ENCODE measurements around the gene MTSS2.

The MTSS2 gene

DNA sequence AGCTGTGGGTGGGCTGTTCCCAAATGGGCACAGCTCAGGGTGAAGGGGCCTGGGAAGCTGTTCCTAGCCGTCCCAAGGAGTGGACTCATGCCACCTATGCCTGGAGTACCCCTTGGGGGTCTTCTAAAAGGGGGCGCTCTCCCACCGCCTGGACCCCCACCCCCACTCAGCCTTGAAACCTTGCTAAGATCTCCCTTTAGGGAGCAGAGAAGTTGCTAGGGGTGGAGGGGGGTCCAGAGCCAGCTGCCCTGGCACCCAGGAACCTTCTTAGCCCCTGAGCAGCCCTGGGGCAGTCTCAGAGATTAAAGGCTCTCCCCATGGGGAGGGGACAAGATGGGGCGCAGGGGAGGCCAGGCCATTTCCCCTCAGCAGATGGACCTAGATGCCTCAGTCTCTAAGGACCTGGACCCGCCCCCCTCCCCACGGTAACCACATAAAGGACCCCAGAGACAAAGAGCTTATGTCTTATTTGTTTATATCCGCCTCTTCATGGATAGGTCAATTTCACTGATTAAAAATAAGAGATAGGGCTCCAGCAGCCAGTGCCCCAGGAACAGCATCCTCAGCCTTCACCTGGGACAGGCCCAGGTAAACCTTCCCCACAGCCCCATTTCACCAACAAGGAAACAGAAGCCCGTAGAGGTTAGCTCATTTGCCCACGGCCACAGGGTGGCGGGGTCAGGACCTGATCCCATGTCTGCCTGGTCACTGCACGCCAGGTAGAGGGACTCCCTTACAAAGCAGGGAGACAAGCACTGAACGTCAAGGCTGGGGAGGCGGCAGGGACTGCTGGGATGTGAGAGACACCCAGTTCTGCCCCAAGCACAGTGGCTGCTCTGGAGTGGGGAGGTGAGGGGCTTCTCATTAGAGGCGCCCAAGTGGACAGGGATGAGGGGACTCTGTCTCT lies 3.4 kb downstream of the MTSS2 start:
- H3K4me3 ChIP-seq (replicated peaks; ENCODE audit: low read depth, low read length): peak overlapping the region; percentile 78

DNA sequence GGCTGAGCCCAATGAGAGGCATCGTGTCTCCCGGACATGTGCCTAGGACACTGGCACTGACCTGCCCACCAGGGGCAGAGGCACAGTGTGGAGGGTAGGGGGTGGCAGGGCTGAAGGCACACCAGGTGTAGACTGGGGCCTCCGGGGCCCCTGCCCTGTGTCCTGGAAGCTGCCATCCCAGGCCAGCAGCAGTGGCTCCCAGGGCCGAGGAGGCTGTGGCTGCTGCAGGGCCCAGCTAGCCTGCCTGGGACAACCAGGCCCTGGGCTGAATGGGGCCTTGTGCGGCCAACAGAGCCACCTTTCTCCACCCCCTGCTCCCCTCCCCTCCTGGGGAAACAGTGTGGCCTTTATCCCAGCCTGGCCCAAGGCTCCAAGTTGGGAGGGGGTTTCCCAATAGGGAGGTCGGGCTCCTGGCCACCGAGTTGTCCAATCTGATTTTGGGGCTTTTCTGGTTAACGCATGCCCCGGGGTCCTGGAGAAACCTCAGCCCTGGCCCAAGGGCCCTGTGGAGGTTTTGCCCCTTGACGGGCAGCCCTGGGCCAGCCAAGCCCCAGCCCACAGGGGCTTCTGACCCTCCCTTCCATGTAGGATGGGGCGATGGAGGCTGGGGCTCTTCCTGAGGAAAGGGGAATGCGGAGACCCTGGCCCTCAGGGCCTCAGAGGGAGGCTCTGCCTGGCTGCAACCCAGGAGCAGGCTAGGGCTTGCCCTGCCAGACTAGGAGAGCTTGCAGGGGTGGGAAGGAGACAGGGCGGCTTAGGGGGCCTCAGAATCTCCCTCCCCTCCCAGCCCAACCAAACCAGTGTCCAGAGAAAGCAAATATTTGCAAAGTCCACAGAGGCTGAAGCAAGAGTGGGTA lies 4.2 kb downstream of the MTSS2 start:
- no peak overlapping the region for H3K4me3 ChIP-seq (replicated peaks; ENCODE audit: low read depth, low read length)
- TF ChIP-seq, protein P1, sequence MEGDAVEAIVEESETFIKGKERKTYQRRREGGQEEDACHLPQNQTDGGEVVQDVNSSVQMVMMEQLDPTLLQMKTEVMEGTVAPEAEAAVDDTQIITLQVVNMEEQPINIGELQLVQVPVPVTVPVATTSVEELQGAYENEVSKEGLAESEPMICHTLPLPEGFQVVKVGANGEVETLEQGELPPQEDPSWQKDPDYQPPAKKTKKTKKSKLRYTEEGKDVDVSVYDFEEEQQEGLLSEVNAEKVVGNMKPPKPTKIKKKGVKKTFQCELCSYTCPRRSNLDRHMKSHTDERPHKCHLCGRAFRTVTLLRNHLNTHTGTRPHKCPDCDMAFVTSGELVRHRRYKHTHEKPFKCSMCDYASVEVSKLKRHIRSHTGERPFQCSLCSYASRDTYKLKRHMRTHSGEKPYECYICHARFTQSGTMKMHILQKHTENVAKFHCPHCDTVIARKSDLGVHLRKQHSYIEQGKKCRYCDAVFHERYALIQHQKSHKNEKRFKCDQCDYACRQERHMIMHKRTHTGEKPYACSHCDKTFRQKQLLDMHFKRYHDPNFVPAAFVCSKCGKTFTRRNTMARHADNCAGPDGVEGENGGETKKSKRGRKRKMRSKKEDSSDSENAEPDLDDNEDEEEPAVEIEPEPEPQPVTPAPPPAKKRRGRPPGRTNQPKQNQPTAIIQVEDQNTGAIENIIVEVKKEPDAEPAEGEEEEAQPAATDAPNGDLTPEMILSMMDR (IDR thresholded peaks at IDR 0.05; ENCODE audit: low read depth, low read length, missing control alignments): no peak
- no peak for DNase-seq (ENCODE audit: extremely low read depth, low read depth)

More for the DNA sequence above, 3.4 kb downstream of the MTSS2 start:
- TF ChIP-seq, protein P1 (IDR thresholded peaks at IDR 0.05; ENCODE audit: low read depth, low read length, missing control alignments): no peak
- no peak for DNase-seq (ENCODE audit: extremely low read depth, low read depth)

DNA sequence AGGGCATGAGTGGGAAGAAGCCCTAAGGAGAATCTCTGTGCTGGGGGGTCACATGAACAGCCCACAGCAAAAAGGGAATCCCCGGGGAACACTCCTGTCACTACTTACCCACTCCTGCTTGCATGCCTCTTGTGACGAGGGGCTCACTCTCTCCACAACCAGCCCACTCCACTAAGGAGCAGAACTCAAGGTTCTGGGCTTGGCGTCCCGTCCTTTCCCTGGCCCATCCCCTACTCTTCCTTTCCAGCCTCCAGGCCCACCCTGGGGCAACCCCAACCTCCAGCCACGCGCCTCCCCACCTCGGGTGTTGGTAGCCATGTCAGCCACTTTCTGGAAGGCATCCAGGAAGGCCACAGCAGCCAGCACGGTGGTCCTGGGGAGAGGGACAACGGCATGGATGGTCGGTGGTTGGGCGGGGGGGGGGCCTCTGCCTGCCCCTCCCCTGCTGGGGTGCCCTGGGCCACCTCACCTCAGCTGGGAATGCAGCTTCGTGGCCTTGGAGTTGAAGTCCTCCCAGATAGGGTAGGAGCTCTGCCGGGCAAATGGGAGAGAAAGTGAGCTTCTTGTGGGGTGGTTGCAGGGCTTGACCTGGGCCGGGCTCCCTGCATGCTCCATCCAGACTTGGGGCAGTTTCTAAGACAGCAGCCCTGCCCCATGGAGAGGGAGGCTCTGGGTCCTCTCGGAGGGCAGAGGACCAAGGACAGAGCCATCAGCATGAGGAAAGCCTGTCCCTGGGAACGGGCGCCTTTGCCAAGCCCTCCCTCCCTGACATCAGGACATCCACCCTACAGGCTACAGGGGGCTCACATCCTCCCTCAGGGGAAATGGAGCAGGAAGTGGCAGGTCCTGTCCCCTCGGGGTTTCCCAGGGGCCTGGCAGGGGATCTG lies 5.1 kb downstream of the MTSS2 start:
- no peak for DNase-seq (ENCODE audit: extremely low read depth, low read depth)
- H3K4me3 ChIP-seq (replicated peaks; ENCODE audit: low read depth, low read length): no peak overlapping the region
- TF ChIP-seq, protein P1 (IDR thresholded peaks at IDR 0.05; ENCODE audit: low read depth, low read length, missing control alignments): no peak

DNA sequence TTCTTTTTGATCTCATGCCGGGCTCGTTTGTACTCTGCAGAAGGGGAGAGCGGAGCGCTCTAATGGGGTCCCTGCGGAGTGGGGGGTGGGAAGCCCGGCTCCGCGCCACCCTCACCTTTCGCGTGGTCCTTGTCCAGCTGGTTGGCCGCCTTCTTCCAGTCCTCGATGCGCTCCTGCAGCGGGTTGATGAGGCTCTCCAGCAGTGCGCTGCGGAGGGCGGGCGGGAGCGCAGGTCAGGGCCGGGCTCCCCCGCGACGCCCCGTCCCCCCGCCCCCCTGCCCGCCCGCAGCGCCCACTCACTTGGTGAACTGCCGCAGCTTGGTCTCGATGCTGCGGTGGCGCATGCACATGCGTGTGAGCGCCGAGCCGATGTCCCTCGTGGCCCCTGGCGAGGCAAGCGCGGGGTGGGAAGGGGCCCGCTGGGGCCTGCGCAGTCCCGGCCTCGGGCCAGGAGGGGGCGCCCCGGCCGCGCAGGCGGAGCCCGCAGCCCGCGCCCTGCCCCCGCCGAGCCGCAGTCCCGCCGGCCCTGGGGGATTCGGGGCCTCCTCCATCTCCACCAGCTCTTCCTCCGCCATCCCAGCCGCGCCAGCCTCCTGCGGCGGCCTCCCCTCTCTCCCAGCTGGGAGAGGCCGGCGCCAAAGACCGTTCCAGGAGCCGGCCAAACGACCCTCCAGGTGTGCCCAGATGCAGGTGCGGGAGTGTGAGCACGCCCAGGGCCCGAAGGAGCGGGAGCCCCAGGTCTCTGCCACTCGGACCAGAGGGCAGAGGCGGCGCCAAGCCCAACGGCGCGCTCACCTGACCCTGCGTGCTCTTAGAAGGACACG lies 6.0 kb downstream of the MTSS2 start:
- H3K4me3 ChIP-seq (replicated peaks; ENCODE audit: low read depth, low read length): no peak overlapping the region
- DNase-seq (ENCODE audit: extremely low read depth, low read depth): no peak
- TF ChIP-seq, protein P1 (IDR thresholded peaks at IDR 0.05; ENCODE audit: low read depth, low read length, missing control alignments): peak; percentile 22

DNA sequence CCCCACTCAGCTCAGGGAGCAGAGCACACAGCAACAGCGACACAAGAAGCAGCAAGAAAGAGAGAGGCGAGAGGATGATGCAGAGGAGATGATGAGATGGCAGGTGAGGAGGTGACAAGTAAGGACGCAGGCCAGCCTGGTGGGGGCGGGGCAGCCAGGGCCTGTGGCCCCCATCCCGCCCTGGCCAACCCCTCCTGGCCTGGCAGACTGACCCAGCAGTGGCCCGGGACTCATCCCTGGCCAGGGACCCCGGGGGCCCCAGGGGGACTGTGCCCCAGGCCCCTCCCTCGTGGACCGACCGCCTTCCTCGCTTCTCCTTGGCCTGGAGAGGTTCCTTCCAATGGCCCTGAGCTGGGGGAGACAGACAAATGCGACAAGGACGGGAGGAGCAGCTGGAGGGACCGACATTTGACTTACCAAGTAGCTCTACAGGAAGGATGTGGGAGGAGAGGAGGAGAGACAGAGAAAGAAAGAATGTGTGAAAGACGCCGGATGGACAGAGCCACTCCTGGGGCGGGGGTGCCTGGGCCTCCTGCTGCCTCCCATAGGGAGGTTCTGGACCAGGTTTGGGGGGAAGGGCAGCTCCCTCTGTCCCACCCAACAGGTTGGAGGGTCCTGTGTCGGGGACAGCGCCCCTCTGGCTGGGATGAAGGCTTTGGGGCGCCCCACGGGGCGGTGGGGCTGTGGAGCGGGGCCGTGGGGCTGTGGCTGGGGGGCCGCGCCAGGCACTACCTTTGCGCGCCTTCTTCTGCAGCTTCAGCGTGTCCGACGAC lies 6.8 kb downstream of the MTSS2 start:
- DNase-seq (ENCODE audit: extremely low read depth, low read depth): no peak
- TF ChIP-seq, protein P1 (IDR thresholded peaks at IDR 0.05; ENCODE audit: low read depth, low read length, missing control alignments): no peak
- H3K4me3 ChIP-seq (replicated peaks; ENCODE audit: low read depth, low read length): no peak overlapping the region

All from HFF-Myc (cell line).